HG02884 (cell line): Measurements from ENCODE around the gene NCAPD3.
"Not testable (repeated sequence)": the region's sequence is repeated elsewhere in the genome, so short reads cannot be mapped to it uniquely, and the experiment has no call there.

Source experiments
- ATAC-seq: cut with Tn5 transposase; IDR thresholded peaks from one replicate; pipeline ENCODE4 v1.9.1; 2021; ENCODE audit warnings: mild to moderate bottlenecking, moderate library complexity; ENCODE audit not compliant: unreplicated experiment

Gene NCAPD3

DNA sequence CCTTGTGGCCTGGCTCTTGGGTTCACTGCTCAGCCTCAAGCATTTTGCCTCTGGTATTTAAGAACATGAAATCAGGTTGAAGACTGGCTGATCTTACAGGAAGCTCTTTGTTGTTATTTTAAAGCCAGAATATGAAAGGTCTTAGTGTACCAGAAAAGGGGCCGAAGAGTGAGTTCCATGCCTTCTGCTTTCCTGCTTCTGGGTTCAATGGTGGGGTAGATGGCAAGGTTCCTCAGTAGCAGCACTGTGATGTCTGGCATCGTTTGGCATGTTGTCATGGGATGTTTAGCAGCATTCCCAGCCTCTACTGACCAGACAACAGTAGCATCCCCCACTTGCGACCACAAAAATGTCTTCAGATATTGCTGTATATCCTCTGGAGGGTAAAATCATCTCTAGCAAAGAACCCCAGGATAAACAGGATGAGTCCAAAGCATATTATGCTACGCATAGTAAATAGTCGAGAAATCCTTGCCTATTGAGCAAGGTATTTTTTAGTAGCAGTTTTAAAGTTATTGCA, 3.1 kb upstream of the NCAPD3 start:
- no peak for ATAC-seq

DNA sequence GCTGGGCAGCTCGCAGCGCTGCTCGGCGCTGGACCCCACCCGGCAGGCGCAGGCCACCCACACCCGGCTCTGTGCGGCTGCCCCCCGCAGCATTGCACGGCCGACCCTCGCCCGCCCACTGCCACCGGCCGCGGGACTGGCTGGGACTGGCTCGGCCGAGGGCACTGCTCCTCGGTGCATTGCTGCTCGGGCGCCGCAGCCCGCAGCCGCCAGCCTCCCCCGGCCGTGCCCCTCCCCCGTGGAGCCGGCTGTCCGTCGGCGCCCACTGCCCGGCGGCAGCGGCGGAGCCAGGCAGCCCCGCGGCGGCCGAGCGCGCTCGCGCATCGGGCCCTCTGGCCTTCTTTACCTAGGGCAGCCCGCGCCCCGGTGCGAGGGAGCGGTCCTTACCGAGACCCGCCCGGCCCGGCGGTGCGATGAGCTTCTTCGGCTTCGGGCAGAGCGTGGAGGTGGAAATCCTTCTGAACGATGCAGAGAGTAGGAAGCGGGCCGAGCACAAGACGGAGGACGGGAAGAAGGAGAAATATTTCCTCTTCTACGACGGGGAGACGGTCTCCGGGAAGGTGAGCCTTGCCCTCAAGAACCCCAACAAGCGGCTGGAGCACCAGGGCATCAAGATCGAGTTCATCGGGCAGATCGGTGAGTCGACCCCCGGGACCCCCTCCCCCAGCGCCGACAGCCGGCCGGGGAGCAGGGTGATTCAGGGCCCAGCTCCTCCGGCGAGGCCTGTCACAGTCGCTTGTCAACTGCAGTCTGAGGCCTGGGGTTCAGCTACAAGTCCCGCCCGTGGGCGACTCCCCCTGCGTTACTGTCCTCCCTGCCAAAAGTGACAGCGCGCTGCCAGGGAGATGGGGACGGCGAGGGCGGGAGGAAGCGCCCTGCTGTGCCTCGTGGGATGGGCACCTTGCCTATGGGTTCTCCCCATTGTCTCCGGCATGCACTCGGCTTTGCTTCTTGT, 1.2 kb upstream of the NCAPD3 start:
- ATAC-seq = peak; percentile 10

DNA sequence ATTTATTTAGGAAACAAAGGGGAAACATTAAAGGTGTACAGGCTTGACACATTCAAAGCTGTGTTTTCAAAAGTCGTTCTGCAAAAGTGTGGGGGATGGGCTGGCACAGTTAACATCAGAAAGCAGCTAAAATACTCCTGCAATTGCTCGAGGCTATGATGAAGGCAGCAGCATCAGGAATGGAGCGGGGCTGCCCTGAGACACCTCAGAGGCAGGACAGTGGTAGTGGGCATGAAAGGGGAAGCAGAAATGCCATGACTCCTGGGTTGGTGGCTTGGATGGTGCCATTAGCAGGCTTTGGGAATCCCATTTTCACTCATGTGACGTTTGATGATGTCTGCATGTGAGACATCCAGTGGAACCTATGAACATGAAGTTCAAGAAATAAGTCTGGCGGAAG, 646 bp downstream of the NCAPD3 start:
- ATAC-seq = no peak

DNA sequence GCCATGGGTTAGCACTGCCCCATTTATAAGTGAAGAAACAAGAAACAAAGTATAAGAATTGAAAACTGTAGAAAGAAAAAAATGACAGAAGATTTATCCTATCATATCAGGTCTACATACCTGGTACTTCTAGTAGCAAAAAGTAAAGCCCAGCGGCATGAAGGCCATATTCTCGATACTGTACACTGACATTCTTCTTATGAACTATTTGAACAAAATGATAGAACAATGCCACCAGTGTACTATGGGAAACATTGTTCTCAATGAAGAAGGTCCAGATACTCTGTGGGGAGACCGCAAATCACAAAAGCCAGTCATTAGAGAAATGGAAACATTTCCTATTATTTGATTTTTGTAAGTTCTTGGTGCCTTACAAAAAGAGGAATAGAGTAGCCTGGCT, 7.0 kb downstream of the NCAPD3 start:
- no peak for ATAC-seq

DNA sequence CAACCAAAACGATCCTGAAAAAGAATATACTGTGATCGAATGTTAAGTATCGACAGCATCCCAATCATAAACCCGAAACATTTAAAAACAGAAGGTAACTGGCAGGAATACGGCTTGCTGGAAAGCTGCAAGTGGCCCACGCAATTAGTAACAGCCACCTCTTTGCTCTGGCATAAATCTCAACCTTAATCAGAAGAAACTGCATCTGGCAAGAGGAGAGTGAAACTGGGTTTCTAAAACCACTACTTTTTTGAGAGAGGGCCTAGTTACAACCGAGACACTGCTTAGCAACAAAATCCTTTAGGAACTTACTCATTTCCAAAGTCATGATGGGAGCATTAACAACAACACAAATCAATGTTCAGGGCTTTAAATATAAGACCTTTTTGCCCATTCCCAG, 7.9 kb downstream of the NCAPD3 start:
- no peak for ATAC-seq

DNA sequence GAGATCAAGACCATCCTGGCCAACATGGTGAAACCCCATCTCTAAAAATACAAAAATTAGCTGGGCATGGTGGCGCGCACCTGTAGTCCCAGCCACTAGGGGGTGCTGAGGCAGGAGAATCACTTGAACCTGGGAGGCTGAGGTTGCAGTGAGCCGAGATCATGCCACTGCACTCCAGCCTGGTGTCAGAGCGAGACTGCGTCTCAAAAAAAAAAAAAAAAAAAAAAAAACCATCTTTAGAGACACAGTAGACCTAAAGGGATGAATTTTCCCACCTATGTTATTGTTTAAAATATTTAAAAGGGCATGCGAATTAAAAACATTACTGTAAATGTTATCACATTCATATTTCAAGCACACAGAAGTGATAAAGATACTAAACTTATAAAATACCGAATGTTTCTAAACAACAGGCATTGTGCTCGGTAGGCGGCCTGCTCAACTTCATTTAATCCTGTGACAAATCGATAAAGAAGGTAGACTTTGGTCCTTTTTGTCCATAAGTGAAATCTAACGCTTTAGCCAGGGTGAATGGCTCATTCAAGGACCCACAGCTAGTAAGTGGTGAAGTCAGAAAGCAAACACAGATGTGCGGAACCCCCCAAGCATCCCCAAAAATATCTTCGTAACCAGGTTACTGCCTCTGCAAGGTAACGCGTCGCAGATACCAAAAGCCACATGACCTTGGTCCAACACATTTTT, 16.1 kb downstream of the NCAPD3 start:
- no peak for ATAC-seq

DNA sequence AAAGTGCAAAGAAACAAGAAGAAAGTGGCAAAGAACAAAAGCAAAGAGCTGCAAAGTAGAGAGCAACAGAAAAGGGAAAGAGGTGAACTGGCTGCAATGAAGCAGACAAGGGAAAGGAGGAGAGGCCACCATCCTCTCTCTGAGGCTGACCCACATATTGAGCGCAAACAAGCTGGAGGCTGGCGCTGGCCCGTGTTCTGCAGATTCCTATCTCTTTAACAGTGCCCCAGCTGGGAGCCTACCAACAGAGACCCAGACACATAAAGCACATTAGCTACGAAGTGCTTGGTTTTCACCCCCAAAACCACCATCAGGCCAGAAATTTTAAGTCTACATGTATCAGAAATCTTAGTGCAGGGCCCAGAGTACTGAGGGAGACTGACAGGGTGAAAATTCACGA, 17.6 kb downstream of the NCAPD3 start:
- no peak for ATAC-seq

DNA sequence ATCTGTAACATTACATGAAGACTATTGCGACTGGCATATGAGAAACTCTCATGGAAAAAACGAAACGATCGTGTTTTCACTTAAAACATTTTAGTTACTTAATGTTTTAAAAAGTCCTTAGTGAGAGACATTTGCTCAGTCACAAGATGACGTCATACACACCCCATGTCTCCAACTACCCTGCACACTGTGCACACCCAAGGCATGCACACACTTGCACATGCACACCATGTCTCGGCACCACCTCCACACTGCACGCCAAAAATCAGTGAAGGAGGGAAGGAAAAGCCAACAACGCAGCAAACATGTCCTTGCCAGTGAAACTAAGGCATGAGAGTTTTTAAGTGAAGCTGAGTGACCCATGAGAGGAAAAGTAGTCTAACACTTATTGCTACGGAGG, 18.0 kb downstream of the NCAPD3 start:
- no peak for ATAC-seq

GRCh38 chr11:134202661-134203060, 21.1 kb downstream of the NCAPD3 start:
- no peak for ATAC-seq

DNA sequence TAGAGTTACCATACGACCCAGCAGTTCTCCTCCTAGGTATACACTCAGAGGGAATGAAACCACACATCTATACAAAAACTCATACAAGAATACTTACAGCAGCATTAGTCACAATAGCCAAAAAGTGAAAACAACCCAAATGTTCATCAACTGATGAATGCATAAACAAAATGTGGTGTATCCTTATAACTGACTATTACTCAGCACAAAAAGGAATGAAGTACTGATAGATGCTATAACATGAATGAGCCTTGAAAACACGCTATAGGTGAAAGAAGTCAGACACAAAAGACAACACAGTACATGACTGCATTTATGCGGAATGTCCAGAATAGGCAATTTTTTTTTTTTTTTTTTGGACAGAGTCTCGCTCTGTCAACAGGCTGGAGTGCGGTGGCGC, 23.1 kb downstream of the NCAPD3 start:
- ATAC-seq = no peak

GRCh38 chr11:134199531-134199930, 24.2 kb downstream of the NCAPD3 start:
- ATAC-seq = no peak

DNA sequence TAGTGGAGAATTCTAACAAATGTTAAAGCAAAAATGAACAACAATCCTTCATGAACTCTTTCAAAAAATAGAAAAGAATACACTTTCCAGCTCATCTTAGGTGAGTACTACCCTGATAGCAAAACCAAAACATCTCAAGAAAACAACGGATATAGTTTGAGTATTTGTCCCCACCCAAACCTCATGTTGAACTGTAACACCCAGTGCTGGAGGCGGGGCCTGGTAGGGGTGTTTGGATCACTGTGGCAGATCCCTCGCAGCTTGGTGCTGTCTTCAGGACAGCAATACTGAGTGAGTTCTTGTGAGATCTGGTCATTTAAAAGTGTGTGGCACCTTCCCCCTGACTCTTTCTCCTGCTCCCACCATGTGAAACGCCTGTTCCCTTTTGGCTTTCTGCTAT, 27.0 kb downstream of the NCAPD3 start:
- no peak for ATAC-seq

GRCh38 chr11:134188092-134188491, 35.7 kb downstream of the NCAPD3 start:
- not testable (repeated sequence) for ATAC-seq

- ATAC-seq = no peak
Observed at GRCh38 chr11:134181707-134182106, 42.1 kb downstream of the NCAPD3 start.

GRCh38 chr11:134178032-134178674, 45.6 kb downstream of the NCAPD3 start:
- ATAC-seq = no peak

DNA sequence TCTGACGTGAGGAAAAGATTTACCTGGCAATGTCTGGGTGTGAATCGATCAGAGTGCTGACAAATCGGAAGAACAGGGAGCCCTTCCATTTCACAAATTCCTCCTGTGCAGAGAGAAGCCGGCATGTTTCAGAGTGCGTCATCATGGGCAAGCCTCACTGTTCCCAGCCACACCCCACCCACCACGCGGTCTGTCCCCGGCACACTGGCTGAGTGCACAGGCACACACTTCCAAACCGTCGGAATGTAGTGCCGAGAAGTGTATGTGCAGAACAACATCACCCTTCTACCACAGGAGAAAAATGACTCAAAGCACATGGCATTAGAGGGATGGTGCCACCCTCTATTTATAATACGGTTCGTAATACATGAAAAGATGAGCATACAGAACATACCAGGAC, 47.5 kb downstream of the NCAPD3 start:
- no peak for ATAC-seq

DNA sequence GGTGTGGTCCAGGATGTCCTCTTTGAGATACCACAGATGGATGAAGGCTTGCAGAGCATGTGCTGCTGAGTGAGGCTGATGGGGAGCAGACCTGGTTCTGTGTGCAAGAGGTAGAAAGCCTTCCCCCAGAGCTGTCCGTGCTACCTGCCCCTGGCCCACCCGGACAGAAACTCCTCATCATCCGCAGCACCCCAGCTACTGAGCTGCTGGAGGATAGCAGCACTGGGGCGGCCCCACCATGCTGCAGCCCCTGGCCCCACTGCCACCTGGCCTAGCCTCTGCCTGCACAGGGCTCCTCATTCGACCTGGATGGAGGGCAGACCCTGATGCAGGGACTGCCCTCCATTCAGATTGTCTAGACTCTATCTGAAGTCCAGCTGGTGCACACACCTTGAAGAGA, 50.5 kb downstream of the NCAPD3 start:
- no peak for ATAC-seq

GRCh38 chr11:134171951-134172350, 51.8 kb downstream of the NCAPD3 start:
- ATAC-seq = no peak

GRCh38 chr11:134170919-134171281, 52.9 kb downstream of the NCAPD3 start:
- ATAC-seq = no peak

- ATAC-seq = no peak
Observed at GRCh38 chr11:134170177-134170918, 53.4 kb downstream of the NCAPD3 start.
